SK-N-SH treated with all-trans-retinoic acid at 6 μM for 48 hours (cell line): ENCODE data around the gene THSD4.

Experiments
- GLIS3 ChIP-seq: fragments of 250-450 bp; sonication (Bioruptor Pico); IDR thresholded peaks from 2 replicates; pipeline ENCODE4 v1.5.0; 2020; ENCODE audit warnings: mild to moderate bottlenecking, moderate library complexity
- PPARA ChIP-seq: fragments of 250-450 bp; sonication (Bioruptor Pico); IDR thresholded peaks from 2 replicates; pipeline ENCODE4 v1.5.0; 2020; ENCODE audit warnings: mild to moderate bottlenecking, borderline replicate concordance
- ZC3H10 ChIP-seq: fragments of 250-450 bp; sonication (Bioruptor Pico); IDR thresholded peaks from 2 replicates; pipeline ENCODE4 v1.5.1; 2021; ENCODE audit warnings: mild to moderate bottlenecking, moderate library complexity
- ZFP3 ChIP-seq: fragments of 250-450 bp; sonication (Bioruptor Pico); IDR thresholded peaks from 2 replicates; pipeline ENCODE4 v1.5.0; 2020; ENCODE audit warnings: mild to moderate bottlenecking, moderate library complexity
- TF ChIP-seq, protein P1 (sequence below): fragments of 250-450 bp; sonication (Bioruptor Pico); IDR thresholded peaks from 2 replicates; pipeline ENCODE4 v1.5.1; 2020; ENCODE audit warnings: low read depth, mild to moderate bottlenecking, moderate library complexity
- TF ChIP-seq, protein P2 (sequence below): fragments of 250-450 bp; sonication (Bioruptor Pico); IDR thresholded peaks from 2 replicates; pipeline ENCODE4 v1.8.0; 2020; ENCODE audit warnings: mild to moderate bottlenecking, moderate library complexity, borderline replicate concordance

DNA sequence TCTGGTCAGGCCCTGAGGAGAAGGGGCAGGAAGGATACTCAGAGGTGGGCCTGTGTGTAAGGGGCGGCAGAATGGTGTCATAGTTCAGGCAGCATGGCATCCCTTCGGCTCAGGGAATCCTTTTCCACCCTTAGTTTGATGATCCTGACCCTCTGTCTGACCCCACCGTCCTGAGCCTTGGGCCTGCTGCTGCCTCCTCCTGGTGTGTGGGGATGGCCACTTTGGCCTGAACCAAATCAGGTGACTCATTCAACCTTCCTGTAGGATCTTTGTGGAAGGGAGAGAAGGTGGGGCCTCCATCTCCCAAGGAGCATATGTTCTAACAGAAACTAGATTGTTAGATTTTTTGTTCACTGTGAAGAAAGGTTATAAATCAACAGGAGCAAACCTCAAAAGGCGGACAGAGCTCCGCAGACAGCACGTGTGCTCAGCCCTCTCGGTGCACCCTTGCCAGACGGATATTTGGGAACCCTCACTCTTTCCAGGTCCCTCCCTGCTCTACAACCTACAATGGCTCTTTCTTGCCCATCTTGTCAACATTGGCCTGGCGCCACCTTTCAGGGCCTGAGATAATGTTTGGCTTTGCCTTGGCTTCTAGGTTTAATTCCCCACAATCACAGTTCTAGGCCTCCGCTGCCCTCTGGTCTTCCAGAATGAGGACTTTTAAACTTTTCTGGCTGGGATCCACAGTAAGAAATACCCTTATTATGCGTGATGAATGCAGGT is 21.7 kb downstream of the THSD4 start:
- TF ChIP-seq, protein P1, sequence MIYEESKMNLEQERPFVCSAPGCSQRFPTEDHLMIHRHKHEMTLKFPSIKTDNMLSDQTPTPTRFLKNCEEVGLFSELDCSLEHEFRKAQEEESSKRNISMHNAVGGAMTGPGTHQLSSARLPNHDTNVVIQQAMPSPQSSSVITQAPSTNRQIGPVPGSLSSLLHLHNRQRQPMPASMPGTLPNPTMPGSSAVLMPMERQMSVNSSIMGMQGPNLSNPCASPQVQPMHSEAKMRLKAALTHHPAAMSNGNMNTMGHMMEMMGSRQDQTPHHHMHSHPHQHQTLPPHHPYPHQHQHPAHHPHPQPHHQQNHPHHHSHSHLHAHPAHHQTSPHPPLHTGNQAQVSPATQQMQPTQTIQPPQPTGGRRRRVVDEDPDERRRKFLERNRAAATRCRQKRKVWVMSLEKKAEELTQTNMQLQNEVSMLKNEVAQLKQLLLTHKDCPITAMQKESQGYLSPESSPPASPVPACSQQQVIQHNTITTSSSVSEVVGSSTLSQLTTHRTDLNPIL (CRISPR knock-in tag): no peak
- TF ChIP-seq GLIS3 (CRISPR knock-in tag): no peak
- no peak for TF ChIP-seq ZC3H10 (CRISPR knock-in tag)
- peak; percentile 63; the same call in 1 of the 2 replicates for TF ChIP-seq ZFP3
- TF ChIP-seq PPARA (CRISPR knock-in tag): no peak
- TF ChIP-seq, protein P2, sequence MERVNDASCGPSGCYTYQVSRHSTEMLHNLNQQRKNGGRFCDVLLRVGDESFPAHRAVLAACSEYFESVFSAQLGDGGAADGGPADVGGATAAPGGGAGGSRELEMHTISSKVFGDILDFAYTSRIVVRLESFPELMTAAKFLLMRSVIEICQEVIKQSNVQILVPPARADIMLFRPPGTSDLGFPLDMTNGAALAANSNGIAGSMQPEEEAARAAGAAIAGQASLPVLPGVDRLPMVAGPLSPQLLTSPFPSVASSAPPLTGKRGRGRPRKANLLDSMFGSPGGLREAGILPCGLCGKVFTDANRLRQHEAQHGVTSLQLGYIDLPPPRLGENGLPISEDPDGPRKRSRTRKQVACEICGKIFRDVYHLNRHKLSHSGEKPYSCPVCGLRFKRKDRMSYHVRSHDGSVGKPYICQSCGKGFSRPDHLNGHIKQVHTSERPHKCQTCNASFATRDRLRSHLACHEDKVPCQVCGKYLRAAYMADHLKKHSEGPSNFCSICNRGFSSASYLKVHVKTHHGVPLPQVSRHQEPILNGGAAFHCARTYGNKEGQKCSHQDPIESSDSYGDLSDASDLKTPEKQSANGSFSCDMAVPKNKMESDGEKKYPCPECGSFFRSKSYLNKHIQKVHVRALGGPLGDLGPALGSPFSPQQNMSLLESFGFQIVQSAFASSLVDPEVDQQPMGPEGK (CRISPR knock-in tag): no peak
